COLO668 (cell line): ENCODE results near the gene CHST13.

Experiments
- DNase-seq: peaks from one replicate; lab custom pipeline; 2025; ENCODE audit not compliant: unreplicated experiment; lab: John Stamatoyannopoulos, UW

CHST13 gene

GRCh38 chr3:126508564-126508964 lies 15.4 kb upstream of the CHST13 start:
- no peak for DNase-seq

GRCh38 chr3:126509597-126510307 lies 14.2 kb upstream of the CHST13 start:
- DNase-seq, result no peak

- DNase-seq, result no peak
Measured at GRCh38 chr3:126510308-126510910, 13.5 kb upstream of the CHST13 start.

- DNase-seq, result no peak
Measured at GRCh38 chr3:126511291-126511690, 12.7 kb upstream of the CHST13 start.

- no peak for DNase-seq
Measured at GRCh38 chr3:126512026-126512425, 11.9 kb upstream of the CHST13 start.

- no peak for DNase-seq
Measured at GRCh38 chr3:126512916-126513650, 10.9 kb upstream of the CHST13 start.

GRCh38 chr3:126514161-126514560 lies 9.8 kb upstream of the CHST13 start:
- DNase-seq, result no peak

- DNase-seq, result peak; percentile 3
Measured at GRCh38 chr3:126515066-126515706, 8.8 kb upstream of the CHST13 start.

- DNase-seq, result no peak
Measured at GRCh38 chr3:126516152-126516935, 7.6 kb upstream of the CHST13 start.

- DNase-seq, result no peak
Measured at GRCh38 chr3:126516936-126517290, 7.0 kb upstream of the CHST13 start.

- no peak for DNase-seq
Measured at GRCh38 chr3:126517291-126517951, 6.5 kb upstream of the CHST13 start, which contains the start of gene UROC1. UROC1 (minus strand) TSS chr3:126517773; CDS start chr3:126517719, 54 bp downstream.

GRCh38 chr3:126517986-126518778 lies 5.8 kb upstream of the CHST13 start:
- DNase-seq, result peak; percentile 17

- no peak for DNase-seq
Measured at GRCh38 chr3:126518779-126519177, 5.2 kb upstream of the CHST13 start.

- no peak for DNase-seq
Measured at GRCh38 chr3:126519506-126520455, 4.2 kb upstream of the CHST13 start.

GRCh38 chr3:126521122-126521891 lies 2.6 kb upstream of the CHST13 start:
- DNase-seq, result no peak

- DNase-seq, result peak; percentile 16
Measured at GRCh38 chr3:126522363-126522788, 1.6 kb upstream of the CHST13 start.

GRCh38 chr3:126524429-126524988 lies 554 bp downstream of the CHST13 start:
- DNase-seq, result no peak
